GM21447 (cell line): ENCODE measurements around the gene NEK3.
"Not testable (repeated sequence)": the region's sequence is repeated elsewhere in the genome, so short reads cannot be mapped to it uniquely, and the experiment has no call there.

Experiments used
- ATAC-seq: cut with Tn5 transposase; IDR thresholded peaks from one replicate; pipeline ENCODE4 v1.9.1; 2021; ENCODE audit not compliant: unreplicated experiment

Gene NEK3

GRCh38 chr13:52159159-52159982 is at the start of gene NEK3:
Gene NEK3 (minus strand): TSS chr13:52159597. CDS start chr13:52156191, 3,406 bp downstream.
- peak; percentile 74 for ATAC-seq

GRCh38 chr13:52208384-52208783 is 49.0 kb upstream of the NEK3 start:
- not testable (repeated sequence) for ATAC-seq

GRCh38 chr13:52207896-52208295 is 48.5 kb upstream of the NEK3 start:
- ATAC-seq = not testable (repeated sequence)

- ATAC-seq = not testable (repeated sequence)
Measured at GRCh38 chr13:52207337-52207736, 47.9 kb upstream of the NEK3 start.

GRCh38 chr13:52204546-52204945 is 45.1 kb upstream of the NEK3 start:
- ATAC-seq = not testable (repeated sequence)

GRCh38 chr13:52203864-52204263 is 44.5 kb upstream of the NEK3 start:
- not testable (repeated sequence) for ATAC-seq

GRCh38 chr13:52202506-52202905 is 43.1 kb upstream of the NEK3 start:
- ATAC-seq = not testable (repeated sequence)

GRCh38 chr13:52201439-52202193 is 42.2 kb upstream of the NEK3 start:
- ATAC-seq = not testable (repeated sequence)

- ATAC-seq = peak; percentile 48
Measured at GRCh38 chr13:52195401-52195837, 36.0 kb upstream of the NEK3 start.

GRCh38 chr13:52194184-52194868 is 34.9 kb upstream of the NEK3 start:
- peak; percentile 78 for ATAC-seq

GRCh38 chr13:52193587-52194183 is 34.3 kb upstream of the NEK3 start:
- not testable (repeated sequence) for ATAC-seq

- peak; percentile 54 for ATAC-seq
Measured at GRCh38 chr13:52187424-52188187, 28.2 kb upstream of the NEK3 start.

GRCh38 chr13:52187029-52187423 is 27.6 kb upstream of the NEK3 start:
- ATAC-seq = no peak

GRCh38 chr13:52181316-52181954 is 22.0 kb upstream of the NEK3 start:
- not testable (repeated sequence) for ATAC-seq

GRCh38 chr13:52179925-52180324 is 20.5 kb upstream of the NEK3 start:
- no peak for ATAC-seq

- no peak for ATAC-seq
Measured at GRCh38 chr13:52177276-52177675, 17.9 kb upstream of the NEK3 start.

GRCh38 chr13:52173970-52174369 is 14.6 kb upstream of the NEK3 start:
- not testable (repeated sequence) for ATAC-seq

- ATAC-seq = no peak
Measured at GRCh38 chr13:52173373-52173772, 14.0 kb upstream of the NEK3 start.

- ATAC-seq = not testable (repeated sequence)
Measured at GRCh38 chr13:52171686-52172085, 12.3 kb upstream of the NEK3 start.
